ENCODE results near the gene GCK. TPM values are rescaled to one million over a fixed set of nuclear protein-coding genes. Genes with fewer than 3 reads are reported as not detected.

GCK gene
- total RNA-seq, 1 experiment from 2014 or later = not detected

GRCh38 chr7:44124822-44125202 is 64.4 kb downstream of the GCK start:
- H3K4me1 ChIP-seq (ENCODE audit: insufficient read depth, low read length) = peaks cover 20% of the 10 kb centered on the region
- intact Hi-C loops (cut with micrococcal nuclease) = no loop called here
- CTCF ChIA-PET = interaction anchor here (0.6 kb wide), 1 partner anchor 29 kb away, joined by 6 read pairs; no protein-coding TSS in a partner anchor

GRCh38 chr7:44123190-44124003 is 65.8 kb downstream of the GCK start, which contains the start of gene POLD2:
POLD2 (minus strand) TSS chr7:44123548; CDS start chr7:44122053, 1,495 bp downstream.
- ATAC-seq = peak; percentile 99
- H2AFZ ChIP-seq (ENCODE audit: low read length) = peak within 1 kb of the TSS; percentile 98
- POLR2A ChIA-PET (ENCODE audit: unreplicated experiment) = no interaction called here

More at GRCh38 chr7:44124822-44125202, 64.4 kb downstream of the GCK start:
- DNase-seq (no peak), ATAC-seq (no peak)
- BruUV-seq (replicated peaks) = no TSS peak
- TF ChIP-seq CTCF (conservative IDR thresholded peaks at IDR 0.05; ENCODE audit: low read depth, low read length) = no peak
- TF ChIP-seq EZH2phosphoT487 (IDR thresholded peaks at IDR 0.05; ENCODE audit: borderline replicate concordance, low read length) = no peak
- TF ChIP-seq EZH2 (IDR thresholded peaks at IDR 0.05; ENCODE audit: low read length, unreplicated experiment) = no peak
- H3K9me3 ChIP-seq (ENCODE audit: low read length) = no peaks in the 10 kb centered on the region
- H3F3A ChIP-seq (ENCODE audit: low read length, unreplicated experiment) = no peaks in the 10 kb centered on the region
- H3K36me3 ChIP-seq (ENCODE audit: low read depth, low read length) = peaks cover 15% of the 10 kb centered on the region; the same call in 1 of the 2 replicates
- H3K4me2 ChIP-seq (ENCODE audit: low read length) = no peak overlapping the region
- H3K4me3 ChIP-seq (ENCODE audit: low read length) = no peak overlapping the region
- no peak overlapping the region for H2AFZ ChIP-seq (ENCODE audit: low read length)
- H3K27ac ChIP-seq (ENCODE audit: low read length) = no peak overlapping the region
- H4K20me1 ChIP-seq (ENCODE audit: low read length) = no peaks in the 10 kb centered on the region
- no peaks in the 10 kb centered on the region for H3K27me3 ChIP-seq (ENCODE audit: low read length)
- no peaks in the 10 kb centered on the region for H3K9me2 ChIP-seq (replicated peaks; ENCODE audit: low read length)
- POLR2A ChIA-PET (ENCODE audit: unreplicated experiment) = no interaction called here
- no peak overlapping the region for H3K9ac ChIP-seq (ENCODE audit: low read length)
- H3K79me2 ChIP-seq (ENCODE audit: low read length) = peaks cover 33% of the 10 kb centered on the region

More at GRCh38 chr7:44123190-44124003, 65.8 kb downstream of the GCK start, which contains the start of gene POLD2:
- peaks cover 38% of the 10 kb centered on the region for H3K79me2 ChIP-seq (ENCODE audit: low read length)
- H3K27me3 ChIP-seq (ENCODE audit: low read length) = no peaks in the 10 kb centered on the region
- intact Hi-C loops (cut with micrococcal nuclease) = loop anchor here (1.0 to 2.0 kb wide), 2 partner anchors 41 to 51 kb away; partner anchors contain the start of gene POLM
- CTCF ChIA-PET = interaction anchor here (0.6 kb wide), 1 partner anchor 358 kb away, joined by 3 read pairs; no protein-coding TSS in a partner anchor
- peak within 1 kb of the TSS; percentile 49 for H3K27ac ChIP-seq (ENCODE audit: low read length)
- H3K9me3 ChIP-seq (ENCODE audit: low read length) = no peaks in the 10 kb centered on the region
- H3K36me3 ChIP-seq (ENCODE audit: low read depth, low read length) = peaks cover 15% of the 10 kb centered on the region; the same call in 1 of the 2 replicates
- peak within 1 kb of the TSS; percentile 81 for H3K4me3 ChIP-seq (ENCODE audit: low read length)
- H3F3A ChIP-seq (ENCODE audit: low read length, unreplicated experiment) = no peaks in the 10 kb centered on the region
- H3K4me1 ChIP-seq (ENCODE audit: insufficient read depth, low read length) = peaks cover 20% of the 10 kb centered on the region
- no peaks in the 10 kb centered on the region for H4K20me1 ChIP-seq (ENCODE audit: low read length)
- DNase-seq = peak; percentile 96
- peak within 1 kb of the TSS; percentile 93 for H3K9ac ChIP-seq (ENCODE audit: low read length)
- H3K4me2 ChIP-seq (ENCODE audit: low read length) = peak within 1 kb of the TSS; percentile 97
- TF ChIP-seq EZH2 (IDR thresholded peaks at IDR 0.05; ENCODE audit: low read length, unreplicated experiment) = no peak
- TF ChIP-seq CTCF (conservative IDR thresholded peaks at IDR 0.05; ENCODE audit: low read depth, low read length) = no peak
- no peak for TF ChIP-seq EZH2phosphoT487 (IDR thresholded peaks at IDR 0.05; ENCODE audit: borderline replicate concordance, low read length)
- no TSS peak for BruUV-seq (replicated peaks)
- H3K9me2 ChIP-seq (replicated peaks; ENCODE audit: low read length) = no peaks in the 10 kb centered on the region
